ENCODE measurements around the gene CPED1. TPM values are rescaled to one million over a fixed set of nuclear protein-coding genes. Genes with fewer than 3 reads are reported as not detected.

The CPED1 gene
- total RNA-seq, 1 experiment from 2014 or later, result 0.13 TPM

GRCh38 chr7:121163699-121164098 lies 175.2 kb downstream of the CPED1 start:
- no peak overlapping the region for H2BK20ac ChIP-seq (ENCODE audit: low read depth, low read length, poor library complexity, severe bottlenecking)
- H3K56ac ChIP-seq (ENCODE audit: insufficient read length, low read depth, low read length), result no peak overlapping the region
- H3K4ac ChIP-seq (ENCODE audit: low read depth, low read length), result no peak overlapping the region
- no peaks in the 10 kb centered on the region for H3K27me3 ChIP-seq (ENCODE audit: insufficient read depth, low read length)
- no peak overlapping the region for H4K91ac ChIP-seq (ENCODE audit: insufficient read length, low read depth, low read length)
- no peaks in the 10 kb centered on the region for H3K79me1 ChIP-seq (ENCODE audit: insufficient read depth, low read depth, low read length, poor library complexity, severe bottlenecking)
- H2AK5ac ChIP-seq (ENCODE audit: insufficient read length, low read length), result no peak overlapping the region
- H2BK12ac ChIP-seq (ENCODE audit: insufficient read length, low read depth, low read length), result no peak overlapping the region
- Mint-ChIP-seq H3K9me3 (no peaks in the 10 kb centered on the region; a peak in 1 of 5 replicates), H3K27ac (no peak overlapping the region), H3K27me3 (ENCODE audit: low read depth) (peaks cover 1% of the 10 kb centered on the region; the same call in 1 of the 2 replicates), H3K4me1 (peaks cover 8 to 9% of the 10 kb centered on the region in 2 experiments; a peak in 3 of 4 replicates), H3K4me3 (no peak overlapping the region), H3K36me3 (ENCODE audit: insufficient read depth in 1 of 3, low read depth in 3 of 3) (no peaks in the 10 kb centered on the region)
- no peaks in the 10 kb centered on the region for H3K23me2 ChIP-seq (ENCODE audit: insufficient read length, low read depth, low read length, poor library complexity, severe bottlenecking)
- no peaks in the 10 kb centered on the region for H3K4me1 ChIP-seq (ENCODE audit: insufficient read depth, low read length)
- H3K79me2 ChIP-seq (ENCODE audit: insufficient read depth, low read length), result no peaks in the 10 kb centered on the region
- no peak overlapping the region for H3K9ac ChIP-seq (ENCODE audit: extremely low read depth, insufficient read length, low read length)
- no peak overlapping the region for H2AFZ ChIP-seq (ENCODE audit: low read length)
- no peak overlapping the region for H4K5ac ChIP-seq (ENCODE audit: insufficient read length, low read depth, low read length)
- no peak overlapping the region for H2BK120ac ChIP-seq (ENCODE audit: low read depth, low read length, poor library complexity, severe bottlenecking)
- H2BK15ac ChIP-seq (ENCODE audit: low read depth, low read length), result no peak overlapping the region
- no peak overlapping the region for H4K8ac ChIP-seq (replicated peaks; ENCODE audit: insufficient read length, low read depth, low read length)
- H3K4me2 ChIP-seq (ENCODE audit: insufficient read depth, insufficient read length, low read length), result no peak overlapping the region
- no peak overlapping the region for H3K14ac ChIP-seq (ENCODE audit: insufficient read depth, low read length)
- H3K9me3 ChIP-seq (ENCODE audit: control insufficient read depth, low read depth, low read length), result no peaks in the 10 kb centered on the region
- H3K18ac ChIP-seq (ENCODE audit: insufficient read length, low read depth, low read length), result no peak overlapping the region
- H3T11ph ChIP-seq (ENCODE audit: low read length), result no peak overlapping the region
- H2BK5ac ChIP-seq (ENCODE audit: insufficient read length, low read length), result no peak overlapping the region
- TF ChIP-seq CTCF (conservative IDR thresholded peaks at IDR 0.05), result no peak
- H3K27ac ChIP-seq (ENCODE audit: insufficient read length, low read depth, low read length), result no peak overlapping the region
- no peak for DNase-seq
- no peak overlapping the region for H3K23ac ChIP-seq (ENCODE audit: insufficient read length, low read depth, low read length)
- no peaks in the 10 kb centered on the region for H4K20me1 ChIP-seq (ENCODE audit: control insufficient read depth, insufficient read depth, insufficient read length)

Measured in H9 (cell line).